ENCODE results near the gene RPS27A. TPM values are rescaled to one million over a fixed set of nuclear protein-coding genes. Genes with fewer than 3 reads are reported as not detected.
A peak's percentile ranks its signal among the peaks of the same experiment; 100 is the strongest.

The RPS27A gene
- total and polyA plus RNA-seq, 9 of the 15 experiments (the other 6 are each of a cell fraction or from before 2014, with no cell fraction given): 1,383 to 3,282 (median 2,242) TPM

GRCh38 chr2:55233658-55233940 is 1.1 kb downstream of the RPS27A start:
- ChIA-PET POLR2A (no interaction called here), CTCF (ENCODE audit: low intra/inter-chr PET ratio) (no interaction called here)
- no peaks in the 10 kb centered on the region; the same call in 1 of the 2 replicates for H4K20me1 ChIP-seq (replicated peaks; ENCODE audit: control insufficient read depth, insufficient read depth, low read length)
- no peaks in the 10 kb centered on the region for H3K9me3 ChIP-seq (replicated peaks; ENCODE audit: control insufficient read depth, insufficient read depth, low read depth, low read length)
- no TSS peak for BruUV-seq (replicated peaks)
- peak overlapping the region; percentile 96 for H3K4me2 ChIP-seq (ENCODE audit: insufficient read depth, low read length)
- peaks cover 62% of the 10 kb centered on the region for H3K79me2 ChIP-seq (ENCODE audit: control insufficient read depth, insufficient read depth, low read length)
- H3K9me1 ChIP-seq (ENCODE audit: control insufficient read depth, insufficient read depth, low read length): no peaks in the 10 kb centered on the region
- intact Hi-C loops (cut with micrococcal nuclease): loop anchor here (2.0 to 5.0 kb wide), 3 partner anchors 181 to 383 kb away; partner anchors contain the start of genes CCDC88A, PPP4R3B and RTN4
- H3K36me3 ChIP-seq (ENCODE audit: control insufficient read depth, insufficient read depth, low read length): peaks cover 48% of the 10 kb centered on the region
- H3K27ac ChIP-seq (ENCODE audit: extremely low read depth, low read depth, low read length): peak overlapping the region; percentile 99
- H3K27me3 ChIP-seq (ENCODE audit: control insufficient read depth in 2 of 2, insufficient read depth in 2 of 2, low read length in 2 of 2): no peaks in the 10 kb centered on the region
- peaks cover 14 to 27% of the 10 kb centered on the region in 2 experiments; a peak in 4 of 5 replicates for H3K4me1 ChIP-seq (replicated peaks in 1 of 2; ENCODE audit: control insufficient read depth in 2 of 2, insufficient read depth in 2 of 2, low read length in 2 of 2)
- FAIRE-seq (no peak), DNase-seq (ENCODE audit: extremely low read depth in 1 of 4, low spot score in 3 of 4) (no peak), ATAC-seq (no peak)
- H2AFZ ChIP-seq (ENCODE audit: low read depth, low read length): no peak overlapping the region
- 3% methylated on average over 7 of the region's 7 CpGs for WGBS (ENCODE audit: insufficient coverage, low coverage, missing lambda C conversion rate)
- in situ Hi-C loops (cut with MboI): no loop called here
- H3K9ac ChIP-seq (ENCODE audit: insufficient read depth in 1 of 2, low read depth in 2 of 2, low read length in 2 of 2): peak overlapping the region; percentile 99 to 100
- peak overlapping the region; percentile 79 for H3K4me3 ChIP-seq
- no peak for TF ChIP-seq TEAD2 (tag; IDR thresholded peaks at IDR 0.05)
- no peak for TF ChIP-seq STAT6 (CRISPR knock-in tag; IDR thresholded peaks at IDR 0.05)
- TF ChIP-seq NFE2 (IDR thresholded peaks at IDR 0.05; ENCODE audit: low read depth): no peak
- no peak for TF ChIP-seq SAP30 (IDR thresholded peaks at IDR 0.05; ENCODE audit: borderline replicate concordance, insufficient read depth, low read depth, low read length, poor library complexity, severe bottlenecking)
- TF ChIP-seq FOS (IDR thresholded peaks at IDR 0.05; ENCODE audit: extremely low read depth, insufficient read length): no peak
- no peak for TF ChIP-seq NR2C2 (CRISPR knock-in tag; IDR thresholded peaks at IDR 0.05)
- TF ChIP-seq NR2C2 (tag; IDR thresholded peaks at IDR 0.05): no peak
- TF ChIP-seq SAFB (IDR thresholded peaks at IDR 0.05; ENCODE audit: borderline replicate concordance, low read depth, low read length): no peak
- TF ChIP-seq ELK3 (CRISPR knock-in tag; IDR thresholded peaks at IDR 0.05): no peak
- no peak for TF ChIP-seq GABPB1 (CRISPR knock-in tag; IDR thresholded peaks at IDR 0.05)
- no peak for TF ChIP-seq ZNF146 (CRISPR knock-in tag; IDR thresholded peaks at IDR 0.05; ENCODE audit: unreplicated experiment)
- TF ChIP-seq POLR2G (IDR thresholded peaks at IDR 0.05; ENCODE audit: low read depth, low read length): no peak
- no peak for TF ChIP-seq ZNF354B (CRISPR knock-in tag; IDR thresholded peaks at IDR 0.05)
- no peak for TF ChIP-seq ZNF699 (CRISPR knock-in tag; IDR thresholded peaks at IDR 0.05; ENCODE audit: insufficient replicate concordance)
- TF ChIP-seq ZNF518B (CRISPR knock-in tag; IDR thresholded peaks at IDR 0.05): no peak
- no peak for TF ChIP-seq TGIF2 (CRISPR knock-in tag; IDR thresholded peaks at IDR 0.05)
- TF ChIP-seq PHB2 (IDR thresholded peaks at IDR 0.05; ENCODE audit: low read depth): no peak
- no peak for TF ChIP-seq HLTF (IDR thresholded peaks at IDR 0.05)
